ENCODE results near the gene HSPA12B. TPM values are rescaled to one million over a fixed set of nuclear protein-coding genes. Genes with fewer than 3 reads are reported as not detected.

HSPA12B gene
- total RNA-seq, 1 donor from 2014 or later: 9.9 TPM

- no peak for DNase-seq (ENCODE audit: low read depth in 2 of 2)
Measured at GRCh38 chr20:3728876-3729275, 3.6 kb upstream of the HSPA12B start.

- DNase-seq (ENCODE audit: low read depth in 2 of 2): no peak
Measured at GRCh38 chr20:3729378-3729777, 3.1 kb upstream of the HSPA12B start.

- DNase-seq (ENCODE audit: low read depth in 2 of 2): peak in 1 of 2 donors; percentile 25
Measured at GRCh38 chr20:3729811-3730540, 2.5 kb upstream of the HSPA12B start.

GRCh38 chr20:3730803-3731672 lies 1.4 kb upstream of the HSPA12B start:
- DNase-seq (ENCODE audit: low read depth in 2 of 2): no peak

GRCh38 chr20:3731944-3732326 lies 550 bp upstream of the HSPA12B start:
- DNase-seq (ENCODE audit: low read depth in 2 of 2): no peak

GRCh38 chr20:3733119-3733995 lies 872 bp downstream of the HSPA12B start:
- no peak for DNase-seq (ENCODE audit: low read depth in 2 of 2)

- peak in 1 of 2 donors; percentile 26 for DNase-seq (ENCODE audit: low read depth in 2 of 2)
Measured at GRCh38 chr20:3734111-3734843, 1.8 kb downstream of the HSPA12B start.

- DNase-seq (ENCODE audit: low read depth in 2 of 2): no peak
Measured at GRCh38 chr20:3735768-3736167, 3.3 kb downstream of the HSPA12B start.

GRCh38 chr20:3738111-3739053 lies 5.9 kb downstream of the HSPA12B start:
- DNase-seq (ENCODE audit: low read depth in 2 of 2): no peak

- peak; percentile 55 to 78 for DNase-seq (ENCODE audit: low read depth in 2 of 2)
Measured at GRCh38 chr20:3739054-3739925, 6.8 kb downstream of the HSPA12B start.

- no peak for DNase-seq (ENCODE audit: low read depth in 2 of 2)
Measured at GRCh38 chr20:3739926-3740451, 7.5 kb downstream of the HSPA12B start.

GRCh38 chr20:3740615-3741301 lies 8.3 kb downstream of the HSPA12B start:
- no peak for DNase-seq (ENCODE audit: low read depth in 2 of 2)

- DNase-seq (ENCODE audit: low read depth in 2 of 2): no peak
Measured at GRCh38 chr20:3741836-3742458, 9.5 kb downstream of the HSPA12B start.

- no peak for DNase-seq (ENCODE audit: low read depth in 2 of 2)
Measured at GRCh38 chr20:3743251-3743650, 10.8 kb downstream of the HSPA12B start.

GRCh38 chr20:3744037-3744436 lies 11.6 kb downstream of the HSPA12B start:
- DNase-seq (ENCODE audit: low read depth in 2 of 2): no peak

GRCh38 chr20:3744806-3745685 lies 12.6 kb downstream of the HSPA12B start:
- peak in 1 of 2 donors; percentile 85 for DNase-seq (ENCODE audit: low read depth in 2 of 2)

All from lung microvascular endothelial cell (primary cell).